Adrenal gland (tissue), 12 donors: ENCODE measurements around the gene COL5A1. TPM values are rescaled to one million over a fixed set of nuclear protein-coding genes. Genes with fewer than 3 reads are reported as not detected.
"Not testable (repeated sequence)": the region's sequence is repeated elsewhere in the genome, so short reads cannot be mapped to it uniquely, and the experiment has no call there.

ENCODE experiments used
- DNase-seq, 7 donors: peaks; one replicate each; pipeline ENCODE4 v3.0.0-alpha.2; 2019 to 2020
- H3K27ac ChIP-seq, 5 donors: fragments of 200-600 bp; sonication (generic) in 4 of 5; 1 replicate in 3 of 5; 2 replicates in 2 of 5; pipeline versions ENCODE4 v1.5.1 to v1.8.0; 2016 to 2020; ENCODE audit warnings: mild to moderate bottlenecking in 1 of 5
- H3K27me3 ChIP-seq: fragments of 200-600 bp; 2 replicates; pipeline ENCODE4 v1.8.0; 2021
- H3K36me3 ChIP-seq, 2 donors: fragments of 200-600 bp; replicated peaks in 1 of 2; 1 replicate in 1 of 2; 2 replicates in 1 of 2; pipeline versions ENCODE4 v1.5.1 to v1.8.0; 2018 to 2022
- H3K4me1 ChIP-seq, 2 donors: fragments of 200-600 bp; replicated peaks in 1 of 2; 1 replicate in 1 of 2; 2 replicates in 1 of 2; pipeline versions ENCODE4 v1.5.1 to v1.8.0; 2018 to 2021
- H3K4me3 ChIP-seq, 4 donors: fragments of 200-600 bp; sonication (generic) in 3 of 4; one replicate each; pipeline ENCODE4 v1.5.1; 2016 to 2018
- H3K9me3 ChIP-seq, 3 donors: fragments of 200-600 bp; sonication (generic) in 1 of 3; replicated peaks in 1 of 3; 1 replicate in 2 of 3; 2 replicates in 1 of 3; pipeline versions ENCODE4 v1.5.1 to v1.8.0; 2016 to 2021
- CTCF ChIP-seq, 6 experiments: fragments of 450-650 bp in 4 of 6; fragments of 200-600 bp in 2 of 6; sonication (generic) in 1 of 6; IDR thresholded peaks; 1 replicate in 5 of 6; 2 replicates in 1 of 6; pipeline versions ENCODE4 v1.5.1 to v1.8.0; 2016 to 2021; ENCODE audit warnings: antibody characterized with exemption in 6 of 6, mild to moderate bottlenecking in 2 of 6, moderate library complexity in 1 of 6
- POLR2A ChIP-seq, 2 donors: fragments of 450-650 bp; IDR thresholded peaks; one replicate each; pipeline ENCODE4 v1.6.1; 2017; ENCODE audit warnings: antibody characterized with exemption in 2 of 2, mild to moderate bottlenecking in 2 of 2, moderate library complexity in 1 of 2
- WGBS, 4 donors: extraction: QIAGEN DNeasy Blood & Tissue Kit in 2 of 4; methylation state at CpG; one replicate each; pipeline versions ENCODE4 v1.1.5 to v1.1.7; 2013 to 2017; 5-methylcytosine and 5-hydroxymethylcytosine counted together
- intact Hi-C, 2 donors: fragments of 100-400 bp; cut with DNase I; formaldehyde crosslinking; loops; one replicate each; pipeline versions ENCODE4 v1.14.1 to v1.15.0; 2022 to 2023
- polyA plus RNA-seq, 3 donors: library from polyadenylated mRNA; stranded (reverse); fragments of 200-250 nt in 2 of 3; fragments of 350-450 nt in 1 of 3; fragmentation: Illumina TruSeq in 1 of 3; extraction: RNeasy Lipid Tissue Mini Kit (QIAGEN cat#74804) in 1 of 3; gene quantifications; one replicate each; pipeline ENCODE4 v1.2.3, GENCODE V29; 2013 to 2014
- total RNA-seq, 9 donors: library from RNA; depleted of rRNA in 4 of 9; stranded (reverse); fragments of >200 nt in 4 of 9; fragments of 120-200 nt in 1 of 9; fragmentation: NEBNext Ultra II Directional in 1 of 9; extraction: Animal tissue kit (Norgen Biotek cat#: 25700) in 1 of 9; gene quantifications; one replicate each; pipeline versions ENCODE4 v1.1.0 to v1.2.4, GENCODE V29; 2013 to 2023
- donor health status: healthy with polysubstance abuse.
- donor health status: Bipolar disorder and iron deficiency.
- donor health status: DM: yes; HTN: yes; CAD: no.
- donor health status: DM: no; HTN: no; CAD: no.
- donor health status: DM: no; HTN: no; CAD: no.
- donor health status: DM: yes; HTN: yes; CAD: no.

COL5A1 gene
- total and polyA plus RNA-seq, 12 donors = 3.5 to 45.5 (median 29.3) TPM

GRCh38 chr9:134684375-134684723 lies 42.7 kb downstream of the COL5A1 start:
- no peak for DNase-seq
- WGBS, 4 donors = 95 to 98% (median 96%) methylated on average over 2 to 3 of the region's 3 CpGs
- intact Hi-C loops = no loop called here
- H3K9me3 ChIP-seq = no peaks in the 10 kb centered on the region
- H3K4me1 ChIP-seq = no peaks in the 10 kb centered on the region
- no peak overlapping the region for H3K4me3 ChIP-seq
- no peak for TF ChIP-seq POLR2A (IDR thresholded peaks at IDR 0.05)
- TF ChIP-seq CTCF (IDR thresholded peaks at IDR 0.05) = no peak
- no peaks in the 10 kb centered on the region for H3K36me3 ChIP-seq
- H3K27ac ChIP-seq = no peak overlapping the region
- H3K27me3 ChIP-seq = no peaks in the 10 kb centered on the region

- H3K4me3 ChIP-seq, H3K36me3 ChIP-seq, H3K9me3 ChIP-seq, H3K27me3 ChIP-seq, DNase-seq, H3K27ac ChIP-seq, H3K4me1 ChIP-seq, intact Hi-C loops: not testable (repeated sequence)
Measured at GRCh38 chr9:134684941-134685340, 43.3 kb downstream of the COL5A1 start.

GRCh38 chr9:134685784-134686183 lies 44.2 kb downstream of the COL5A1 start:
- Histone ChIP-seq H3K4me1 (no peaks in the 10 kb centered on the region), H3K9me3 (no peaks in the 10 kb centered on the region), H3K27ac (no peak overlapping the region), H3K36me3 (no peaks in the 10 kb centered on the region), H3K4me3 (no peak overlapping the region), H3K27me3 (no peaks in the 10 kb centered on the region)
- no peak for TF ChIP-seq CTCF (IDR thresholded peaks at IDR 0.05)
- TF ChIP-seq POLR2A (IDR thresholded peaks at IDR 0.05) = no peak
- WGBS, 4 donors = 86 to 91% (median 91%) methylated on average over 3 of the region's 3 CpGs
- no peak for DNase-seq
- intact Hi-C loops = no loop called here

- no peak overlapping the region for H3K4me3 ChIP-seq
- no peak for DNase-seq
- no peaks in the 10 kb centered on the region for H3K27me3 ChIP-seq
- H3K27ac ChIP-seq = no peak overlapping the region
- H3K4me1 ChIP-seq = peaks cover 0 to 5% of the 10 kb centered on the region in 2 donors
- H3K9me3 ChIP-seq = no peaks in the 10 kb centered on the region
- intact Hi-C loops = no loop called here
- no peak for TF ChIP-seq POLR2A (IDR thresholded peaks at IDR 0.05)
- no peak for TF ChIP-seq CTCF (IDR thresholded peaks at IDR 0.05)
- H3K36me3 ChIP-seq = no peaks in the 10 kb centered on the region
- WGBS, 4 donors = 83 to 93% (median 89%) methylated on average over 5 to 9 of the region's 9 CpGs
Measured at GRCh38 chr9:134686896-134687295, 45.3 kb downstream of the COL5A1 start.

GRCh38 chr9:134687556-134687955 lies 46.0 kb downstream of the COL5A1 start:
- WGBS, 4 donors = 88 to 96% (median 93%) methylated on average over 9 to 10 of the region's 10 CpGs

More at GRCh38 chr9:134687556-134687955, 46.0 kb downstream of the COL5A1 start:
- intact Hi-C loops = no loop called here
- Histone ChIP-seq H3K36me3 (no peaks in the 10 kb centered on the region), H3K27ac (no peak overlapping the region), H3K4me3 (no peak overlapping the region), H3K4me1 (peaks cover 0 to 5% of the 10 kb centered on the region in 2 donors), H3K9me3 (no peaks in the 10 kb centered on the region), H3K27me3 (no peaks in the 10 kb centered on the region)
- no peak for DNase-seq
- no peak for TF ChIP-seq CTCF (IDR thresholded peaks at IDR 0.05)
- no peak for TF ChIP-seq POLR2A (IDR thresholded peaks at IDR 0.05)
